Renal cortical epithelial cell (primary cell): ENCODE results near the gene CPNE9. TPM values are rescaled to one million over a fixed set of nuclear protein-coding genes. Genes with fewer than 3 reads are reported as not detected.

Experiments
- DNase-seq: peaks from one replicate; pipeline ENCODE4 v3.0.0-alpha.2; 2011; ENCODE audit warnings: low read depth
- total RNA-seq: library from RNA; depleted of rRNA; stranded (reverse); fragments of >200 nt; gene quantifications from 2 replicates; pipeline ENCODE4 v1.2.3, GENCODE V29; 2014

CPNE9 gene
- total RNA-seq: not detected in 2 replicates

GRCh38 chr3:9703736-9704346, at the start of gene CPNE9:
CPNE9 (plus strand) TSS chr3:9703833; CDS start chr3:9703997, 164 bp downstream.
- no peak for DNase-seq

DNA sequence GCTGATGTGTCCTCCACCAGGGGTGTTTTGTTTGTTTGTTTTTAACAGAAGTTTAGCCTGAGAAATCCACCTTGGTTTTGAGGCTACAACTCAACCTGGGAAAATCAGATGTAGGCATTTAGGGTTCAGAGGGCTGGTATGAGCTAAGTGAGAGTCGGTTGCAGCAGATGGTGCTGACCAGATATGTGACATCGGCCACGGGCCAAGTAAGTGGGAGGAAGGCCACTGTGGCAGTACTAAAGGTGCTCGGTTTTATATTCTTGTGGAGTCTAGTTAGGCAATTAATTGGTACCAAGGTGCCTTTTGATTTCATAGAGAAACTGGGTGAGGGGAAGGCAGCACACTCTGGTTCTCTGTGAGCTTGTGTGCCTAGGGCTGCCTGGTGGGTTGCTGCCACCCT, 43.8 kb upstream of the CPNE9 start:
- no peak for DNase-seq

- DNase-seq: no peak
Measured at GRCh38 chr3:9660972-9661371, 42.7 kb upstream of the CPNE9 start.

DNA sequence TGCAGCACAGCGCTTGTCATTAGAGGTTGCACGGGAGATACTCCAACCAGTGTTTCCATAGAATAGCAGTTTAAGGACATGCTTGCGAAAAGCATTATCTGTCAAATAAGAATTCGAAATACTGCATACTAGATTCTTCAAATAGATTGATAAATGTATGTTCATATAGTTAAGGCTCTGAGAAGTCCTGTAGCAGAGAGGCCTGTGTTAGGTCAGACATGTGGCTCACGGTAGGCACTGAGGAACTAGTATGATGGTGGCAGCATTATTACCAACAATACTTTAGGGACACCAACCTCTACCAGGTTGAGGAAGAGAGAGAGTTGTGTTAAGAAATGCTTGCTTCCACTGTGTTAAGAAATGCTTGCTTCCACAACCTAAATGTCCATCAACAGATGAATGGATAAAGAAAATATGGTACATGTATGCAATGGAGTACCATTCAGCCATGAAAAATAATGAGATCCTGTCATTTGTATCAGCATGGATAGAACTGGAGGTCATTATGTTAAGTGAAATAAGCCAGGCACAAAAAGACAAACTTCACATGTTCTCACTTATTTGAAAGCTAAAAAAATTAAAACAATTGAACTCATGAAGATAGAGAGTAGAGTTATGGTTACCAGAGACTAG, 39.4 kb upstream of the CPNE9 start:
- no peak for DNase-seq

DNA sequence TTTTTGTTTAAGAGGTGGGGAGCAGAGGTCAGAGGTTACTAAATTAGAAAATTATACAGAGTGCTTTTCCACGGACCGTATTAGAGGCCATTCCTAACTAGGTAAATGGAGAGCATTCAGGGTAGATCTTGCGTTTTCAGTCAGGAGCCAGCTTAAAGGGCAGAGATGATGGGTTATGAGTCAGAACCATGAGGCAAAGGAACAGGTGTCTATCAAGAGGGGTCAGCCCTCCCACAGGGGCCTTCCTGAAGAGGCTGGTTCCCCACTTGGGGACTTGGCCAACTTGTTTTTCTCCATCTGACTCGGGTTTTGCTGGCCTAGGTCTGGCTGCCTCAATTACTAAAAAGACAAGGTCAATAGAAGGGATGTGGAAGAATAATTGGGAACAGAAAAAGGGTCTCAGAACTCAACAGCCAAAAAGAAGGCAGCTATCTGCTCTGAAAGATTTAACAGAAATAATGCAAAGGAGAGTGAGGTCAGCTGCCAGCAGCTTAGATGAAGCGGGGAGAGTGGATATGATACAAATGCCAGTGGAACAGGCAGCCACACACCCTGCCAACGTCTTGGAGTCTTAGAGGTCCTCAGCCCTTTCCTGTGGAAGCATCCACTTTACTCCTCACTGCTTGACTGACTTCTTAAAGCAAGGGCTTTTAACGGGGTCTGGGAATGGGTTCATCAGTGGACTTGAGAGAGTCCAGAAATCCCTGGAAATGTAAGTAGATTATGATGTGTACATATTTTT, 36.8 kb upstream of the CPNE9 start:
- DNase-seq: no peak

- no peak for DNase-seq
Measured at GRCh38 chr3:9669277-9669676, 34.4 kb upstream of the CPNE9 start.

- peak; percentile 54 for DNase-seq
Measured at GRCh38 chr3:9669720-9670432, 33.8 kb upstream of the CPNE9 start.

DNA sequence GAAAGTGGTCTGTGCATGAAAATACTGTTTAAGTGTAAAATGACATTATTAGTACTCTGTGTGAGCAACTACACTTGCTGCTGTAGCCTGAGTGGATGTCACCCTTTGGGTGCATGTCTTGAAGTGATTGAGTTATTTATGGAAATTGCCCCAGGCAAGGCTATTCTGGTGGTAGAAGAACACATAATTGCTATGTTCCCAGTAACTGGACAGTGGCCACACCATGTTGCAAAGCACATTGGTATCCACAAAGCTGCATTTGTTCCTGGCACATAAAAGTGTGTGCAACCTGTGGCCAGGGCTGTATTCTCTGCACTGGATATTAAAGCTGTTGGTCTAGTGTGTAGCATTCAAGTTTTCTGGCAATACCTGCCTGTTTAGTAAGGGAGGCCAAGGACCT, 30.6 kb upstream of the CPNE9 start:
- no peak for DNase-seq

DNA sequence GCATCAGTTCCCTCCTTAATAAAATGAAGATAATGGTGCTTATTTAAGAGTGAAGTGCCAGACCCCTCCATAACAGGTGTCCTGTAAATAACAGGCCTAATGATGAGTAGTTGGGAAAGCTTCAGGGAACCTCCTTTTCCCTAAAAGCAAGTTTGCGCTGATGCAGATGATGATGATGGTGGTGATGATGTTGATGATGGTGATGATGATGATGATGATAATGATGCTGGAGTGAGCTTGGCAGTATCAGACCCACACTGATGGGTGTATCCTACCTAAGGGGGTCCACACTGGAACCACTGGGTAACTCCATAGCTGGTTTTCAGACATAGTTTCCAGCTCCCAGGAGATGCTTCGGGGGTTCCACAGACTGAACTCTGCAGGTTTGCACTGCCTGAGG, 29.9 kb upstream of the CPNE9 start:
- no peak for DNase-seq

DNA sequence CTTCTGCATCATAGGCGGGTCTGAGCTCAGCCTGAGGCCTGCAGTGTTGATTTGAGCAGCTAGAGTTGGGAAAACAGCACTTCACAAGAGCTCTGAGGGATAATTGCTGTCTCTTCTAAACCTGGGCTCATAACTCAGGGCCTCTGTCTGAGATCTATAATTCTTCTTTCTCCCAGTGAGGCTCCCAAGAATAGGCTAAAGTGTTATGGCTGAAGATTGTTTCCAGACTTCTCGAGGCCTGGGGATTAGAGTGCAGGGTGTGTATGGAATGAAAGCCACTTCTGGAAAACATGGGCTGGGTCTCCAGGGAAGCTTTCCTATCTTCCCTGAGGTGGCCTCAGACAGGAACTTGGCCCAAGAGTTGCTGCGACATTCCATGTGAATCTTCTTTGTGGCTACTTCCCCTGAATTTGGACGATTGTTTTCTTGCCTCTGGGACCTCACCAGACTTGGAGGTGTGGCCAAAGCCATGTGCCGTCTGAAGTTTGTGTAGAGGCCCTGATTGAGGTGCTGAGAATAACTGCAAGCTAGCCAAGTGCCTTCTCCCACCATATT, 27.8 kb upstream of the CPNE9 start:
- no peak for DNase-seq

DNA sequence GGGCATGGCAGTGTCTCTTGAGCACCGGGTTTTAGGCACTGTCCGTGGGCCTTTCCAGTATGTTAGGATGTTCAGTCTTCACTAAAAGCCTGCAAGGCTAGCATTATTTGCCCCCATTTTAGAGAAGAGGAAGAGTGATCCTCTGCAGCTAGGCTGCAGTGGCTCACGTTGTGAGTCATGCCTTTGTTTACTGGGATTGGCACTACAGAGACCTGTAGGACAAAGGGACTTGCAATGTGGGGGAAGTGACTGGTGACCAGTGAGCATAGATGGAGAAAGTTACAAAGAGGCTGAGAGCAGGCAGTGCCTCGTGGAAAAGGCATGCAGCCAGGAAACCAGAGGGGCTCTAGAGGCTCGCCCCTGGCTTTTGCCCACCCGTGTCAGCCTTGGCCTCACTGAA, 26.8 kb upstream of the CPNE9 start:
- DNase-seq: peak; percentile 3

GRCh38 chr3:9678493-9678892, 25.1 kb upstream of the CPNE9 start:
- no peak for DNase-seq

GRCh38 chr3:9679476-9680080, 24.1 kb upstream of the CPNE9 start:
- no peak for DNase-seq

- no peak for DNase-seq
Measured at GRCh38 chr3:9681011-9681722, 22.5 kb upstream of the CPNE9 start.

- DNase-seq: no peak
Measured at GRCh38 chr3:9681723-9682081, 21.9 kb upstream of the CPNE9 start.

GRCh38 chr3:9682096-9682495, 21.5 kb upstream of the CPNE9 start:
- no peak for DNase-seq

GRCh38 chr3:9683426-9683825, 20.2 kb upstream of the CPNE9 start:
- DNase-seq: no peak

DNA sequence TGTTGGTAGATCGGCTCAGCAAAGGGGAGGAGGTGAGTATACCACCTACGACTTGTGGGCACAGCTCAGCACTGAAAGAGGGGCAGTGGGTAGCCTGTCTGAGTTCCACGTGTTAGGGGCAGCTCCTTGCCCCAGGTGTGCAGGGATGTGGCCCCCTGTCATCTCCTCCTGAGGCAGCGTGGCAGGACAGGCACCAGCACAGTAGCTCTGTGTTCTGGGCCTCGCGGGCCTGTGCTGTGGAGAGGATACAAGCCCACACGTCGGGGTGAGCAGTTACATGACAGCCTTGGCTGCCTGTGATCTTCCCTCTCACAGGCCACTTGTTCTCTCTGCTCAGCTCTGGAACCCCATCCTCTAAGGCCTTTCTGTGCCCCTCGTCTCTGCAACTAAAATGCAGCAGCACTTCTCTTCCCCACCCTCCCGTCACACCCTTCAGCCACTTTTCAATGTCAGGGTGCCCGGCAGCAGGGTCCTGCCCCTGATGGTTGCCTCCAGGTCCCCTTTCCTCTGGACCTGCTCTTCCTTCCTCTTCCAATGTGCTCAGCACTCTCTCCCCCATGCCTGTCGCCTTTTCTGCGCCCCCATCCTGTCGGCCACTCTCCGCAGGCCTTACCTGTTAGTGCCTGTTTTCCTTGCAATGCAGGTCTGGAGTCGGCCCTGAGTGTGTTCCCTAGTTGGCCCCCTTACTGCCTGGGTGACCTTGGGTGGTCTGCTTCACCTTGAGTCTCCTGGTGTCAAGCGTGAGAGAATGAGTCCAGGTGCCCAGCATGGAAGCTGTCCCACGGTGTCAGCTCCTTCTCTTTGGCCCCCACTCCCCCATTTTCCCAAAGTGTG, 18.2 kb upstream of the CPNE9 start:
- DNase-seq: no peak

GRCh38 chr3:9686050-9686550, 17.5 kb upstream of the CPNE9 start:
- DNase-seq: no peak

DNA sequence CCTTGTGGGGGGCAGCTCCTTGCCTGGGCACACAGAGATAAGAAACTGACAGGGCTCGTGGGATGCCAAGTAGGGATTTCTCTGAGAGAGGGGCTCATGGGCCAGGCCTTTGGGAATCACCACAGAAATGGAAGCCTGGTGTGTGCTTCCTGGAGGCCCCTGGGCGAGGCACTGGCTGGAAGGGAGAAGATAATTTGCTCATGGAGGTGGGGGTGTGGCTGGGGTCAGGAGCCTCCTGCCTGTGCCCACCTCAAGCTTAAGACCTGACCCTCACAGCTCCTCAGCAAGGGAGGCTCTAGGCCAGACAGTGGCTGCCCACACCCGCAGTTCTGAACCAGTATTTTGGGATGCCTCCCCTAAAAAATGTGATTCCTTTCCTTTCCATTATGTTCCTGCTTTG, 16.9 kb upstream of the CPNE9 start:
- DNase-seq: no peak
